SH-SY5Y (cell line): ENCODE results near the gene DGKA.

Experiments
- GATA2 ChIP-seq: IDR thresholded peaks from 2 replicates; pipeline ENCODE4 v1.6.1; 2011; ENCODE audit warnings: mild to moderate bottlenecking, low read depth, low read length
- GATA3 ChIP-seq: IDR thresholded peaks from 2 replicates; pipeline ENCODE4 v1.6.1; 2011; ENCODE audit warnings: low read depth, mild to moderate bottlenecking, low read length, moderate library complexity

- no peak for TF ChIP-seq GATA3
- no peak for TF ChIP-seq GATA2
Measured at GRCh38 chr12:55891310-55891709, 39.7 kb upstream of the DGKA start.
